ENCODE results near the gene LAMTOR2.
"Not testable (repeated sequence)": the region's sequence is repeated elsewhere in the genome, so short reads cannot be mapped to it uniquely, and the experiment has no call there.

GRCh38 chr1:156071332-156071816, 16.8 kb downstream of the LAMTOR2 start:
- not testable (repeated sequence) for TF ChIP-seq CTCF, POLR2A (IDR thresholded peaks at IDR 0.05)

Measured in thyroid gland (tissue), 4 donors.